HG02623 (cell line): ENCODE measurements around the gene OR6B1.
"Not testable (repeated sequence)": the region's sequence is repeated elsewhere in the genome, so short reads cannot be mapped to it uniquely, and the experiment has no call there.

ENCODE experiments used
- ATAC-seq: cut with Tn5 transposase; IDR thresholded peaks from one replicate; pipeline ENCODE4 v1.9.1; 2021; ENCODE audit warnings: moderate library complexity; ENCODE audit not compliant: unreplicated experiment

Gene OR6B1

GRCh38 chr7:144037414-144038035, 37.4 kb downstream of the OR6B1 start:
- ATAC-seq: no peak

DNA sequence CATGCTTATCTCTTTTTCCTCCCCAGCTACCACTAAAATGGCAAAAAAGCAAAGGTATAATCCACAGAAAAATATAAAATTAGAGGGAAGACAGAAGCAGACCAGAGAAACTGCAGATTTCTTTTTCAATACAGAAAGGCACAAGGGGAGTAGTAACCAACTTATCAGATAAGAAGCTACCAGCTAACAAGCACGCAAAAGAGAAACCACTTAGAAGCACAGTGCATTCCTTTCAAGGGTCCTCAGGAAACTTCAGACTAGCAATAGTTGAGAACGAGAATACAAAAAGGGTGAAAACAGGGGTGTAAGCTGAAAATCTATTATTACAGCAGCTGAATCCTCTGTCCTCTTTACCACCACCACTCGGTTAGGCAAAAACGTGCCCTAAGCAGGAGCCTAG, 38.8 kb downstream of the OR6B1 start:
- no peak for ATAC-seq

- ATAC-seq: no peak
These were observed 48.5 kb downstream of the OR6B1 start, which contains the start of gene OR2A5 for GRCh38 chr7:144048648-144049047. TSS of gene OR2A5 (plus strand) at chr7:144048948. CDS start at chr7:144050402, 1,454 bp downstream.

- ATAC-seq: no peak
These were observed 49.4 kb downstream of the OR6B1 start for GRCh38 chr7:144049491-144049890.

- no peak for ATAC-seq
These were observed 50.0 kb downstream of the OR6B1 start for GRCh38 chr7:144050093-144050492.

GRCh38 chr7:144050884-144051283, 50.8 kb downstream of the OR6B1 start:
- ATAC-seq: not testable (repeated sequence)

GRCh38 chr7:144057954-144058353, 57.8 kb downstream of the OR6B1 start:
- no peak for ATAC-seq
